MCF 10A (cell line): ENCODE results near the gene RRAS. TPM values are rescaled to one million over a fixed set of nuclear protein-coding genes. Genes with fewer than 3 reads are reported as not detected.
A peak's percentile ranks its signal among the peaks of the same experiment; 100 is the strongest.

ENCODE experiments used
- BruUV-seq: library from RNA; stranded (reverse); fragments of 400-500 nt; replicated peaks from 2 replicates; lab custom pipeline; 2021; lab: Mats Ljungman, UMichigan
- CTCF ChIA-PET: fragments of 300-600 bp; sonication (Branson Sonifier 250); formaldehyde crosslinking; extraction: SDS; loops from one replicate; lab custom pipeline; 2021; ENCODE audit warnings: antibody characterized with exemption, inconsistent platforms; lab: Yijun Ruan, JAX
- POLR2A ChIA-PET: fragments of 300-600, 350-650 bp; sonication (Branson Sonifier 250); formaldehyde crosslinking; extraction: SDS; loops from one replicate; lab custom pipeline; 2020; ENCODE audit warnings: antibody characterized with exemption, inconsistent platforms; lab: Yijun Ruan, JAX
- DNase-seq: peaks from one replicate; pipeline ENCODE4 v3.0.0-alpha.2; 2018; ENCODE audit not compliant: unreplicated experiment
- H3K27ac Mint-ChIP-seq: one replicate; pipeline ENCODE4 v1.8.0; 2022; ENCODE audit warnings: mild to moderate bottlenecking, low read depth, mixed read lengths; ENCODE audit not compliant: unreplicated experiment
- H3K27me3 Mint-ChIP-seq: one replicate; pipeline ENCODE4 v1.8.0; 2022; ENCODE audit warnings: mixed read lengths; ENCODE audit not compliant: insufficient read depth, unreplicated experiment
- H3K36me3 Mint-ChIP-seq: one replicate; pipeline ENCODE4 v1.8.0; 2022; ENCODE audit warnings: mild to moderate bottlenecking, moderate library complexity, mixed read lengths; ENCODE audit not compliant: insufficient read depth, unreplicated experiment
- H3K4me1 Mint-ChIP-seq: one replicate; pipeline ENCODE4 v1.8.0; 2022; ENCODE audit warnings: mixed read lengths; ENCODE audit not compliant: insufficient read depth, unreplicated experiment
- H3K4me3 Mint-ChIP-seq: one replicate; pipeline ENCODE4 v1.8.0; 2022; ENCODE audit warnings: mild to moderate bottlenecking, moderate library complexity, mixed read lengths; ENCODE audit not compliant: unreplicated experiment
- H3K9me3 Mint-ChIP-seq: one replicate; pipeline ENCODE4 v1.8.0; 2022; ENCODE audit warnings: mixed read lengths; ENCODE audit not compliant: unreplicated experiment
- intact Hi-C: fragments of 100-400 bp; cut with micrococcal nuclease; formaldehyde crosslinking; loops from 2 replicates; pipeline ENCODE4 v1.14.1; 2022
- total RNA-seq: library from RNA; stranded (reverse); gene quantifications from 2 replicates; pipeline ENCODE4 v1.2.3, GENCODE V29; 2022
- TF ChIP-seq, protein P1 (sequence below): fragments of 200-600 bp; IDR thresholded peaks from one replicate; pipeline ENCODE4 v1.8.0; 2022; ENCODE audit warnings: antibody characterized with exemption, mild to moderate bottlenecking; ENCODE audit not compliant: unreplicated experiment

Gene RRAS
- total RNA-seq, 1 experiment from 2014 or later, result 37.6 TPM

DNA sequence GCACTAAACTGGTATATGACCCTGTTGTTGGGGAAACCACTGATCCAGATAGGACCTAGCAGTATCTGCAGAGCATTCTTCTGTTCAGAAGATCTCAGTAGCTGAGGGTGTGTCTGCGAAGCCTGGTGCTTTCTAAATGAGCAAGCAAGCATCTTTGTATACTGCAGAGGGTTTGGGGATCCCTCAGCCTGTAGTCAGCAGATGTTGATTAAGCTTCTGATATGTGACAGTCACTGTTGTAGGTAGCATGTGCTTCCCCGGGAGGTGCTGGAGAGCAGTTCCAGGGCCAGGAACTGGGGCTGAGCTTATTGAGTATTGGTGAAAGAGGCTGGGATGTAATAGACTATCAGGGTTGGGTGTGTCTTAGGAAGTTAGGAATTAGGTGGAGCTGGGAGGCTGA, 3.5 kb upstream of the RRAS start:
- no peak for DNase-seq
- POLR2A ChIA-PET, result interaction anchor here (0.6 to 7.5 kb wide), 9 partner anchors 10 to 207 kb away, joined by 3 to 167 read pairs (median 3); partner anchors contain the start of genes BCL2L12, IRF3, NOSIP and PRMT1
- TF ChIP-seq, protein P1, sequence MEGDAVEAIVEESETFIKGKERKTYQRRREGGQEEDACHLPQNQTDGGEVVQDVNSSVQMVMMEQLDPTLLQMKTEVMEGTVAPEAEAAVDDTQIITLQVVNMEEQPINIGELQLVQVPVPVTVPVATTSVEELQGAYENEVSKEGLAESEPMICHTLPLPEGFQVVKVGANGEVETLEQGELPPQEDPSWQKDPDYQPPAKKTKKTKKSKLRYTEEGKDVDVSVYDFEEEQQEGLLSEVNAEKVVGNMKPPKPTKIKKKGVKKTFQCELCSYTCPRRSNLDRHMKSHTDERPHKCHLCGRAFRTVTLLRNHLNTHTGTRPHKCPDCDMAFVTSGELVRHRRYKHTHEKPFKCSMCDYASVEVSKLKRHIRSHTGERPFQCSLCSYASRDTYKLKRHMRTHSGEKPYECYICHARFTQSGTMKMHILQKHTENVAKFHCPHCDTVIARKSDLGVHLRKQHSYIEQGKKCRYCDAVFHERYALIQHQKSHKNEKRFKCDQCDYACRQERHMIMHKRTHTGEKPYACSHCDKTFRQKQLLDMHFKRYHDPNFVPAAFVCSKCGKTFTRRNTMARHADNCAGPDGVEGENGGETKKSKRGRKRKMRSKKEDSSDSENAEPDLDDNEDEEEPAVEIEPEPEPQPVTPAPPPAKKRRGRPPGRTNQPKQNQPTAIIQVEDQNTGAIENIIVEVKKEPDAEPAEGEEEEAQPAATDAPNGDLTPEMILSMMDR, result no peak

GRCh38 chr19:49642492-49643035, 2.6 kb upstream of the RRAS start:
- BruUV-seq, result no TSS peak
- CTCF ChIA-PET, result interaction anchor here (0.7 to 3.4 kb wide), 3 partner anchors 30 to 99 kb away, joined by 3 to 19 read pairs (median 3); no protein-coding TSS in a partner anchor
- no peaks in the 10 kb centered on the region for H3K9me3 Mint-ChIP-seq
- intact Hi-C loops, result loop anchor here (1.0 kb wide), 1 partner anchor 23 kb away; the partner anchor contains the start of genes BCL2L12 and IRF3
- H3K4me3 Mint-ChIP-seq, result peak overlapping the region; percentile 84
- TF ChIP-seq, protein P1, result no peak
- DNase-seq, result no peak
- peaks cover 23% of the 10 kb centered on the region for H3K36me3 Mint-ChIP-seq
- H3K27me3 Mint-ChIP-seq, result no peaks in the 10 kb centered on the region
- POLR2A ChIA-PET, result interaction anchor here (0.7 to 7.5 kb wide), 15 partner anchors 11 to 649 kb away, joined by 3 to 167 read pairs (median 12); partner anchors contain the start of genes AKT1S1, AP2A1, BCL2L12 and IRF3
- peaks cover 40% of the 10 kb centered on the region for H3K4me1 Mint-ChIP-seq
- peak overlapping the region; percentile 100 for H3K27ac Mint-ChIP-seq

More for the DNA sequence above, 3.5 kb upstream of the RRAS start:
- Mint-ChIP-seq H3K4me3 (peak overlapping the region; percentile 84), H3K27me3 (no peaks in the 10 kb centered on the region), H3K36me3 (peaks cover 32% of the 10 kb centered on the region), H3K4me1 (peaks cover 31% of the 10 kb centered on the region), H3K9me3 (no peaks in the 10 kb centered on the region), H3K27ac (peak overlapping the region; percentile 100)
- CTCF ChIA-PET, result interaction anchor here (0.5 to 3.4 kb wide), 4 partner anchors 29 to 73 kb away, joined by 3 to 19 read pairs (median 4); no protein-coding TSS in a partner anchor
- intact Hi-C loops, result no loop called here
- BruUV-seq, result no TSS peak

- Mint-ChIP-seq H3K4me1 (peaks cover 44% of the 10 kb centered on the region), H3K27me3 (no peaks in the 10 kb centered on the region), H3K9me3 (no peaks in the 10 kb centered on the region), H3K27ac (peak within 1 kb of the TSS; percentile 100), H3K4me3 (peak within 1 kb of the TSS; percentile 84), H3K36me3 (peaks cover 18% of the 10 kb centered on the region)
- POLR2A ChIA-PET, result interaction anchor here (0.6 to 7.5 kb wide), 23 partner anchors 11 to 648 kb away, joined by 3 to 167 read pairs (median 7); partner anchors contain the start of genes AKT1S1, ALDH16A1, AP2A1 and BCL2L12
- intact Hi-C loops, result loop anchor here (1.0 to 2.0 kb wide), 2 partner anchors 23 to 61 kb away; partner anchors contain the start of genes BCL2L12, IRF3, NOSIP and PRRG2
- TF ChIP-seq, protein P1, result no peak
- no TSS peak for BruUV-seq
- peak; percentile 99 for DNase-seq
- CTCF ChIA-PET, result interaction anchor here (0.6 to 3.4 kb wide), 4 partner anchors 31 to 121 kb away, joined by 3 to 19 read pairs (median 4); partner anchors contain the start of gene TSKS
These were observed 1.9 kb upstream of the RRAS start, which contains the start of gene SCAF1 for GRCh38 chr19:49641688-49642491. Gene SCAF1, plus strand, starts transcription at chr19:49642209. Its CDS starts 2,818 bp downstream, at chr19:49645027.
